OCI-LY3 (cell line): ENCODE results near the gene CELF5.

Experiments used
- EZH2phosphoT487 ChIP-seq: fragments of 200-600 bp; shearing (Covaris generic); IDR thresholded peaks from 2 replicates; pipeline ENCODE4 v1.6.1; 2018; ENCODE audit warnings: antibody characterized with exemption, mixed run types, low read depth
- TF ChIP-seq, protein P1 (sequence below): fragments of 200-600, 300-600 bp; sonication (generic); IDR thresholded peaks from 2 replicates; pipeline ENCODE4 v1.5.1; 2014; ENCODE audit warnings: antibody characterized with exemption, low read length, low read depth

DNA sequence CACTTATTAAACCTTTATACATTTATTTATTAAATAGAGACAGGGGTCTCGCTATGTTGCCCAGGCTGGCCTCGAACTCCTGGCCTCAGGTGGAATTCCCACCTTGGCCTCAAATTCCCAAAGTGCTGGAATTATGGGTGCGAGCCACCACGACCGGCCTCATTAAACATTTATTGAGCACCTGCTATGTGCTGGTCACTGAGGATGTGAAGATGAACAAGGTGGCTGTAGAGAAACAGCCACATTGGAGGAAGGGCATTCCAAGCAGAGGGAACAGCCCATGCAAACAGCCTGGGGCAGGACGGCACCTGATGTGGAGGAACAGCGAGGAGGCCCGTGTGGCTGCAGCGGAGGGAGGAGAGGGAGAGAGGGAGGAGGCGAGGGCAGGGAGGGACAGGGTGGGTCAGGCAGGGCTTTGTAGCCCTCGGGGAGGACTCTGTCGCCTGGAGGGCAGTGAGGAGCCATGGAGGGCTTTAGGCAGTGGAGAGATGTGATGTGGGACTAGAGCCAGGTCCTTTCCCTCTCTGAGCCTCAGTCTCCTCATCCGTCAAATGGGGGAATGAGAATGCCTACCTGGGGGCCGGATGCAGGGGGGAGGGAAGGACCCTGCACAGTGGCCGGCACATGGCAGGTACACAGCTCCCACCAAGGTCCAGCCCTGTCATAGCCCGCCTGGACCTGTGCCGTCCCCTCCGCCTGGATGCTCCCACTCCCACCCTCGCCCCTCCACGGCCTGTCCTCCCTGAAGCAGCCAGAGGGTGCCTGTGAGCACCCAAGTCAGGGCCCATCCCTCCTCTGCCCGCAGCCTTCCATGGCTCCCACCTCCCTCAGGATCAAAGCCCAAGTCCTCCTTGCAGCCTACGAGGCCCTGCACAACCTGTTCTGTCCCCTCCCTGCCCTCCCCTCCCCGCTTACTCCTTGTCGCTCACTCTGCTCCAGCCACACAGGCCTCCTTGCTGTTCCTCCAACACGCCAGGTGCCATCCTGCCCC lies 120.4 kb downstream of the CELF5 start:
- TF ChIP-seq, protein P1, sequence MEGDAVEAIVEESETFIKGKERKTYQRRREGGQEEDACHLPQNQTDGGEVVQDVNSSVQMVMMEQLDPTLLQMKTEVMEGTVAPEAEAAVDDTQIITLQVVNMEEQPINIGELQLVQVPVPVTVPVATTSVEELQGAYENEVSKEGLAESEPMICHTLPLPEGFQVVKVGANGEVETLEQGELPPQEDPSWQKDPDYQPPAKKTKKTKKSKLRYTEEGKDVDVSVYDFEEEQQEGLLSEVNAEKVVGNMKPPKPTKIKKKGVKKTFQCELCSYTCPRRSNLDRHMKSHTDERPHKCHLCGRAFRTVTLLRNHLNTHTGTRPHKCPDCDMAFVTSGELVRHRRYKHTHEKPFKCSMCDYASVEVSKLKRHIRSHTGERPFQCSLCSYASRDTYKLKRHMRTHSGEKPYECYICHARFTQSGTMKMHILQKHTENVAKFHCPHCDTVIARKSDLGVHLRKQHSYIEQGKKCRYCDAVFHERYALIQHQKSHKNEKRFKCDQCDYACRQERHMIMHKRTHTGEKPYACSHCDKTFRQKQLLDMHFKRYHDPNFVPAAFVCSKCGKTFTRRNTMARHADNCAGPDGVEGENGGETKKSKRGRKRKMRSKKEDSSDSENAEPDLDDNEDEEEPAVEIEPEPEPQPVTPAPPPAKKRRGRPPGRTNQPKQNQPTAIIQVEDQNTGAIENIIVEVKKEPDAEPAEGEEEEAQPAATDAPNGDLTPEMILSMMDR: no peak
- no peak for TF ChIP-seq EZH2phosphoT487
